Neural cell (in vitro differentiated cells): ENCODE measurements around the gene FBLN2. TPM values are rescaled to one million over a fixed set of nuclear protein-coding genes. Genes with fewer than 3 reads are reported as not detected.

Experiments used
- H2AFZ ChIP-seq: fragments of 200-600, 300-800 bp; sonication (generic), shearing (Covaris generic); 2 replicates; pipeline ENCODE4 v1.6.0; 2014; ENCODE audit warnings: low read depth, mild to moderate bottlenecking, antibody characterized with exemption, low read length, moderate library complexity
- H3F3A ChIP-seq: fragments of 200-600 bp; shearing (Covaris generic); 2 replicates; pipeline ENCODE4 v1.6.1; 2016; ENCODE audit warnings: mild to moderate bottlenecking, moderate library complexity, mixed read lengths, antibody characterized with exemption, low read length; ENCODE audit not compliant: insufficient read depth, poor library complexity, severe bottlenecking
- H3K27ac ChIP-seq: fragments of 200-600, 300-800 bp; sonication (generic), shearing (Covaris generic); 2 replicates; pipeline ENCODE4 v1.5.1; 2014; ENCODE audit warnings: mild to moderate bottlenecking, low read length, moderate library complexity
- H3K27me3 ChIP-seq: fragments of 300-800, 200-600 bp; sonication (generic), shearing (Covaris generic); 2 replicates; pipeline ENCODE4 v1.6.0; 2014; ENCODE audit warnings: mild to moderate bottlenecking, low read depth, low read length, moderate library complexity; ENCODE audit not compliant: insufficient read depth
- H3K36me3 ChIP-seq: fragments of 300-800, 200-600 bp; sonication (generic), shearing (Covaris generic); 2 replicates; pipeline ENCODE4 v1.5.1; 2014; ENCODE audit warnings: mild to moderate bottlenecking, antibody characterized with exemption, low read length, moderate library complexity; ENCODE audit not compliant: insufficient read depth
- H3K4me2 ChIP-seq: fragments of 300-800, 200-600 bp; sonication (generic), shearing (Covaris generic); 2 replicates; pipeline ENCODE4 v1.6.0; 2014; ENCODE audit warnings: mild to moderate bottlenecking, low read length
- H3K4me3 ChIP-seq: fragments of 300-800, 200-600 bp; sonication (generic), shearing (Covaris generic); 2 replicates; pipeline ENCODE4 v1.5.1; 2014; ENCODE audit warnings: mild to moderate bottlenecking, low read length, moderate library complexity
- H3K79me2 ChIP-seq: fragments of 200-600 bp; shearing (Covaris generic); replicated peaks from 2 replicates; pipeline ENCODE4 v1.6.0; 2014; ENCODE audit warnings: mild to moderate bottlenecking, low read length, moderate library complexity; ENCODE audit not compliant: insufficient read depth
- H3K9ac ChIP-seq: fragments of 300-800, 200-600 bp; sonication (generic), shearing (Covaris generic); 2 replicates; pipeline ENCODE4 v1.6.1; 2016; ENCODE audit warnings: mild to moderate bottlenecking, low read length, mixed read lengths
- H3K9me2 ChIP-seq: fragments of 200-600 bp; shearing (Covaris generic); 2 replicates; pipeline ENCODE4 v1.6.1; 2016; ENCODE audit warnings: mild to moderate bottlenecking, low read length, mixed read lengths; ENCODE audit not compliant: insufficient read depth
- H3K9me3 ChIP-seq: fragments of 200-600, 300-800 bp; sonication (generic), shearing (Covaris generic); 2 replicates; pipeline ENCODE4 v1.6.1; 2016; ENCODE audit warnings: mild to moderate bottlenecking, mixed run types, low read length, moderate library complexity, mixed read lengths
- H4K20me1 ChIP-seq: fragments of 200-600 bp; shearing (Covaris generic); 2 replicates; pipeline ENCODE4 v1.6.1; 2016; ENCODE audit warnings: mild to moderate bottlenecking, mixed run types; ENCODE audit not compliant: insufficient read depth
- EP300 ChIP-seq: fragments of 450-650 bp; conservative IDR thresholded peaks from 2 replicates; pipeline ENCODE4 v1.6.1; 2014; ENCODE audit warnings: antibody characterized with exemption, mild to moderate bottlenecking, moderate library complexity; ENCODE audit not compliant: poor library complexity, severe bottlenecking
- EZH2 ChIP-seq: fragments of 200-600, 300-800 bp; shearing (Covaris generic), sonication (generic); IDR thresholded peaks from 2 replicates; pipeline ENCODE4 v1.6.1; 2014; ENCODE audit warnings: antibody characterized with exemption, low read length, borderline replicate concordance, mild to moderate bottlenecking; ENCODE audit not compliant: insufficient read depth, poor library complexity, severe bottlenecking
- MXI1 ChIP-seq: fragments of 450-650 bp; conservative IDR thresholded peaks from 2 replicates; pipeline ENCODE4 v1.6.1; 2014; ENCODE audit warnings: antibody characterized with exemption, mild to moderate bottlenecking; ENCODE audit not compliant: poor library complexity, severe bottlenecking
- POLR2AphosphoS5 ChIP-seq: IDR thresholded peaks from 2 replicates; pipeline ENCODE4 v1.6.1; 2012
- RAD21 ChIP-seq: fragments of 450-650 bp; conservative IDR thresholded peaks from 2 replicates; pipeline ENCODE4 v1.6.1; 2014; ENCODE audit warnings: antibody characterized with exemption, mild to moderate bottlenecking, moderate library complexity
- REST ChIP-seq: IDR thresholded peaks from 2 replicates; pipeline ENCODE4 v1.6.1; 2012; ENCODE audit warnings: borderline replicate concordance
- SMC3 ChIP-seq: fragments of 450-650 bp; conservative IDR thresholded peaks from 2 replicates; pipeline ENCODE4 v1.6.1; 2014; ENCODE audit warnings: antibody characterized with exemption, mild to moderate bottlenecking, moderate library complexity; ENCODE audit not compliant: poor library complexity
- TAF1 ChIP-seq: IDR thresholded peaks from 2 replicates; pipeline ENCODE4 v1.6.1; 2012; ENCODE audit warnings: low read depth
- polyA plus RNA-seq: library from polyadenylated mRNA; depleted of rRNA; stranded (reverse); fragments of >200 nt; gene quantifications from 2 replicates; pipeline ENCODE4 v1.2.3, GENCODE V29; 2014
- TF ChIP-seq, protein P1 (sequence below): fragments of 450-650 bp; IDR thresholded peaks from 2 replicates; pipeline ENCODE4 v1.5.1; 2014; ENCODE audit warnings: antibody characterized with exemption, mild to moderate bottlenecking, moderate library complexity; ENCODE audit not compliant: poor library complexity, severe bottlenecking

FBLN2 gene
- polyA plus RNA-seq, 1 donor from 2014 or later = 0.37 TPM

DNA sequence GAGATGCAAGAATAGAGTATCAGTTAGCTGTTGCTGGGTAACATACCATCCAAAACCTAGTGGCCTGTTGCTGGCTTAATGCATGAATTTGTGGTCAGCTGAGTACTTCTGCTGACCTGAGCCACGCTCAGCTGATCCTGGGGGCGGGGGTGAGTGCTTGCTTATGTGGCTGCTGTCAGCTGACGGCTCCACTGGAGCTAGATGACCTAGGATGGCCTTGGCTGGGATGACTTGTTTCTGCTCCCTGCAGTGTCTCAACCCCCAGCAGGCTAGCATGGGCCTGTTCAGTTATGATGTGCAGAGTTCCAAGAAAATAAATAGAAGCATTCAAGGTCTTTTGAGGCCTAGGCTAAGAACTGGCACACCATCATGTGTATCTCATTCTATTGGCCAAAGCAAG, 63.9 kb downstream of the FBLN2 start:
- H2AFZ ChIP-seq = no peak overlapping the region
- H3K9me2 ChIP-seq = no peaks in the 10 kb centered on the region
- no peaks in the 10 kb centered on the region for H3F3A ChIP-seq
- H3K9me3 ChIP-seq = no peaks in the 10 kb centered on the region
- H3K4me3 ChIP-seq = no peak overlapping the region
- TF ChIP-seq POLR2AphosphoS5 = no peak
- no peak for TF ChIP-seq SMC3
- TF ChIP-seq EZH2 = no peak
- no peak for TF ChIP-seq TAF1
- TF ChIP-seq RAD21 = no peak
- TF ChIP-seq, protein P1, sequence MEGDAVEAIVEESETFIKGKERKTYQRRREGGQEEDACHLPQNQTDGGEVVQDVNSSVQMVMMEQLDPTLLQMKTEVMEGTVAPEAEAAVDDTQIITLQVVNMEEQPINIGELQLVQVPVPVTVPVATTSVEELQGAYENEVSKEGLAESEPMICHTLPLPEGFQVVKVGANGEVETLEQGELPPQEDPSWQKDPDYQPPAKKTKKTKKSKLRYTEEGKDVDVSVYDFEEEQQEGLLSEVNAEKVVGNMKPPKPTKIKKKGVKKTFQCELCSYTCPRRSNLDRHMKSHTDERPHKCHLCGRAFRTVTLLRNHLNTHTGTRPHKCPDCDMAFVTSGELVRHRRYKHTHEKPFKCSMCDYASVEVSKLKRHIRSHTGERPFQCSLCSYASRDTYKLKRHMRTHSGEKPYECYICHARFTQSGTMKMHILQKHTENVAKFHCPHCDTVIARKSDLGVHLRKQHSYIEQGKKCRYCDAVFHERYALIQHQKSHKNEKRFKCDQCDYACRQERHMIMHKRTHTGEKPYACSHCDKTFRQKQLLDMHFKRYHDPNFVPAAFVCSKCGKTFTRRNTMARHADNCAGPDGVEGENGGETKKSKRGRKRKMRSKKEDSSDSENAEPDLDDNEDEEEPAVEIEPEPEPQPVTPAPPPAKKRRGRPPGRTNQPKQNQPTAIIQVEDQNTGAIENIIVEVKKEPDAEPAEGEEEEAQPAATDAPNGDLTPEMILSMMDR = no peak
- no peak for TF ChIP-seq MXI1
- TF ChIP-seq REST = no peak
- no peak for TF ChIP-seq EP300
- H3K4me2 ChIP-seq = no peak overlapping the region
- no peaks in the 10 kb centered on the region for H3K36me3 ChIP-seq
- no peaks in the 10 kb centered on the region for H3K79me2 ChIP-seq
- H3K27me3 ChIP-seq = no peaks in the 10 kb centered on the region
- no peak overlapping the region for H3K9ac ChIP-seq
- no peak overlapping the region for H3K27ac ChIP-seq
- no peaks in the 10 kb centered on the region for H4K20me1 ChIP-seq

- Histone ChIP-seq H3K9me2 (no peaks in the 10 kb centered on the region), H2AFZ (no peak overlapping the region), H4K20me1 (no peaks in the 10 kb centered on the region), H3K27me3 (no peaks in the 10 kb centered on the region), H3F3A (no peaks in the 10 kb centered on the region), H3K27ac (no peak overlapping the region), H3K9ac (no peak overlapping the region), H3K9me3 (no peaks in the 10 kb centered on the region), H3K79me2 (no peaks in the 10 kb centered on the region), H3K4me2 (no peak overlapping the region), H3K4me3 (no peak overlapping the region), H3K36me3 (no peaks in the 10 kb centered on the region)
- TF ChIP-seq, protein P1 = no peak
- TF ChIP-seq EZH2 (no peak), MXI1 (no peak), TAF1 (no peak), SMC3 (no peak), REST (no peak), POLR2AphosphoS5 (no peak), EP300 (no peak), RAD21 (no peak)
These were observed 64.6 kb downstream of the FBLN2 start for GRCh38 chr3:13613343-13614190.
